ENCODE data around the gene PPP2R5E.

- TF ChIP-seq, protein P1, sequence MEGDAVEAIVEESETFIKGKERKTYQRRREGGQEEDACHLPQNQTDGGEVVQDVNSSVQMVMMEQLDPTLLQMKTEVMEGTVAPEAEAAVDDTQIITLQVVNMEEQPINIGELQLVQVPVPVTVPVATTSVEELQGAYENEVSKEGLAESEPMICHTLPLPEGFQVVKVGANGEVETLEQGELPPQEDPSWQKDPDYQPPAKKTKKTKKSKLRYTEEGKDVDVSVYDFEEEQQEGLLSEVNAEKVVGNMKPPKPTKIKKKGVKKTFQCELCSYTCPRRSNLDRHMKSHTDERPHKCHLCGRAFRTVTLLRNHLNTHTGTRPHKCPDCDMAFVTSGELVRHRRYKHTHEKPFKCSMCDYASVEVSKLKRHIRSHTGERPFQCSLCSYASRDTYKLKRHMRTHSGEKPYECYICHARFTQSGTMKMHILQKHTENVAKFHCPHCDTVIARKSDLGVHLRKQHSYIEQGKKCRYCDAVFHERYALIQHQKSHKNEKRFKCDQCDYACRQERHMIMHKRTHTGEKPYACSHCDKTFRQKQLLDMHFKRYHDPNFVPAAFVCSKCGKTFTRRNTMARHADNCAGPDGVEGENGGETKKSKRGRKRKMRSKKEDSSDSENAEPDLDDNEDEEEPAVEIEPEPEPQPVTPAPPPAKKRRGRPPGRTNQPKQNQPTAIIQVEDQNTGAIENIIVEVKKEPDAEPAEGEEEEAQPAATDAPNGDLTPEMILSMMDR (IDR thresholded peaks at IDR 0.05): no peak
- no peak for TF ChIP-seq POLR2A (IDR thresholded peaks at IDR 0.05)
Observed at GRCh38 chr14:63517354-63517753, 25.8 kb downstream of the PPP2R5E start.

All from testis (tissue), 2 donors.